Right atrium auricular region (tissue), 2 donors: Measurements from ENCODE around the gene KHNYN. TPM values are rescaled to one million over a fixed set of nuclear protein-coding genes. Genes with fewer than 3 reads are reported as not detected.

ENCODE experiments used
- DNase-seq: peaks from one replicate; pipeline ENCODE4 v3.0.0-alpha.2; 2019; ENCODE audit warnings: low spot score
- H3K27ac ChIP-seq, 2 donors: fragments of 200-600 bp; sonication (generic); 1 replicate in 1 of 2; 2 replicates in 1 of 2; pipeline ENCODE4 v1.5.1; 2016 to 2019
- H3K27me3 ChIP-seq, 2 donors: fragments of 200-600 bp; sonication (generic); one replicate each; pipeline versions ENCODE4 v1.5.1 to v1.6.0; 2017 to 2019
- H3K36me3 ChIP-seq: fragments of 200-600 bp; sonication (generic); one replicate; pipeline ENCODE4 v1.5.1; 2016
- H3K4me1 ChIP-seq, 2 donors: fragments of 200-600 bp; sonication (generic); one replicate each; pipeline versions ENCODE4 v1.5.1 to v1.6.0; 2017 to 2019
- H3K4me3 ChIP-seq, 2 donors: fragments of 200-600 bp; sonication (generic); 1 replicate in 1 of 2; 2 replicates in 1 of 2; pipeline ENCODE4 v1.5.1; 2017 to 2019; ENCODE audit warnings: mild to moderate bottlenecking in 1 of 2, moderate library complexity in 1 of 2
- H3K9me3 ChIP-seq, 2 donors: fragments of 200-600 bp; sonication (generic); one replicate each; pipeline ENCODE4 v1.5.1; 2019
- CTCF ChIP-seq, 2 donors: fragments of 200-600 bp; sonication (generic); IDR thresholded peaks; one replicate each; pipeline ENCODE4 v1.5.1; 2019; ENCODE audit warnings: antibody characterized with exemption in 2 of 2
- total RNA-seq, 2 donors: library from RNA; depleted of rRNA; stranded (reverse); fragments of >200 nt; gene quantifications; one replicate each; pipeline ENCODE4 v1.1.0, GENCODE V29; 2016

Gene KHNYN
- total RNA-seq, 2 donors from 2014 or later, result 16.3 to 23.0 TPM

GRCh38 chr14:24411443-24412389 lies 18.0 kb upstream of the KHNYN start:
- TF ChIP-seq CTCF (IDR thresholded peaks at IDR 0.05), result peak; percentile 36 to 65
- DNase-seq, result peak; percentile 78
- H3K27me3 ChIP-seq, result no peaks in the 10 kb centered on the region
- H3K4me3 ChIP-seq, result no peak overlapping the region
- H3K9me3 ChIP-seq, result no peaks in the 10 kb centered on the region
- H3K27ac ChIP-seq, result no peak overlapping the region
- H3K4me1 ChIP-seq, result no peaks in the 10 kb centered on the region
- peaks cover 23% of the 10 kb centered on the region for H3K36me3 ChIP-seq

- Histone ChIP-seq H3K4me1 (peaks cover 0 to 6% of the 10 kb centered on the region in 2 donors), H3K9me3 (no peaks in the 10 kb centered on the region), H3K36me3 (peaks cover 12% of the 10 kb centered on the region), H3K27ac (no peak overlapping the region), H3K4me3 (no peak overlapping the region), H3K27me3 (no peaks in the 10 kb centered on the region)
- DNase-seq, result no peak
- no peak for TF ChIP-seq CTCF (IDR thresholded peaks at IDR 0.05)
Observed at GRCh38 chr14:24414077-24414476, 15.7 kb upstream of the KHNYN start.

- no peak for TF ChIP-seq CTCF (IDR thresholded peaks at IDR 0.05)
- Histone ChIP-seq H3K4me1 (peaks cover 0 to 6% of the 10 kb centered on the region in 2 donors), H3K9me3 (no peaks in the 10 kb centered on the region), H3K27ac (no peak overlapping the region), H3K36me3 (peaks cover 6% of the 10 kb centered on the region), H3K4me3 (no peak overlapping the region), H3K27me3 (no peaks in the 10 kb centered on the region)
- DNase-seq, result no peak
Observed at GRCh38 chr14:24414732-24415420, 14.9 kb upstream of the KHNYN start.

DNA sequence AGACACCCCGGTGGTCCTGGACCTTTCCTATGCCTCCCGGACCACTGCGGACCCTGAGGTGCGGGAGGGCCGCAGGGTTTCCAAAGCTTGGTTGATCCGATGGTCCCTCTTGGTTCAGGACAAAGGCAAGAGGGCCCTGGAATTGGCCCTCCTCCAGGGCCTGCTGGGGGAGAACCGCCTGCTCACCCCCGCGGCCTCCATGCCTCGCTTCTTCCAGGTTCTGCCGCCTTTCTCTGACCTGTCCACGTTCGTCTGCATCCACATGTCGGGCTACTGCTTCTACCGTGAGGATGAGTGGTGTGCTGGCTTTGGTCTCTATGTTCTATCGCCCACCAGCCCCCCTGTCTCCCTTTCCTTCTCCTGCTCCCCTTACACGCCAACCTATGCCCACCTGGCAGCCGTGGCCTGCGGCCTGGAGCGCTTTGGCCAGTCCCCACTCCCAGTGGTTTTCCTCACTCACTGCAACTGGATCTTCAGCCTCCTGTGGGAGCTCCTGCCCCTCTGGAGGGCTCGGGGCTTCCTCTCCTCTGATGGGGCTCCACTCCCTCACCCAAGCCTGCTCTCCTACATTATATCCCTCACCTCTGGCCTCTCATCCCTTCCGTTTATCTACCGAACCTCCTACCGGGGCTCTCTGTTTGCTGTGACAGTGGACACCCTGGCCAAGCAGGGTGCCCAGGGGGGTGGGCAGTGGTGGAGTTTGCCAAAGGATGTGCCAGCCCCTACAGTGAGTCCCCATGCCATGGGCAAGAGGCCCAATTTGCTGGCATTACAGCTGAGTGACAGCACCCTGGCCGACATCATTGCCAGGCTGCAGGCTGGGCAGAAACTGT lies 14.1 kb upstream of the KHNYN start:
- Histone ChIP-seq H3K27ac (no peak overlapping the region), H3K9me3 (no peaks in the 10 kb centered on the region), H3K36me3 (peaks cover 6% of the 10 kb centered on the region), H3K4me3 (no peak overlapping the region), H3K27me3 (no peaks in the 10 kb centered on the region), H3K4me1 (peaks cover 0 to 6% of the 10 kb centered on the region in 2 donors)
- no peak for TF ChIP-seq CTCF (IDR thresholded peaks at IDR 0.05)
- no peak for DNase-seq

DNA sequence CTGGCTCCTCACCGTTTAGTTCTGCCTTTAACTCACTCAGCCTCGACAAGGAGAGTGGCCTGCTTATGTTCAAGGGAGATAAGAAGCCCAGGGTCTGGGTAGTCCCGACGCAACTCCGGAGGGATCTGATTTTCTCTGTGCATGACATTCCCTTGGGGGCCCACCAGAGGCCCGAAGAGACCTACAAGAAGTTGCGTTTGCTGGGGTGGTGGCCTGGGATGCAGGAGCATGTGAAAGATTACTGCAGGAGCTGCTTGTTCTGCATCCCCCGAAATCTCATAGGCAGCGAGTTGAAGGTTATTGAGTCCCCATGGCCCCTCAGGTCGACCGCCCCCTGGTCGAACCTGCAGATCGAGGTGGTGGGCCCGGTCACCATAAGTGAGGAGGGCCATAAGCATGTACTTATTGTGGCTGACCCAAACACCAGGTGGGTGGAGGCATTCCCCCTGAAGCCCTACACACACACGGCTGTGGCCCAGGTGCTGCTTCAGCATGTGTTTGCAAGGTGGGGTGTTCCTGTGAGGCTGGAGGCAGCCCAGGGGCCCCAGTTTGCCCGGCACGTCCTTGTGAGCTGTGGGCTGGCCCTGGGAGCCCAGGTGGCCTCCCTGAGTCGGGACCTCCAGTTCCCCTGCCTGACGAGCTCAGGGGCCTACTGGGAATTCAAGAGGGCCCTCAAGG lies 13.4 kb upstream of the KHNYN start:
- no peak for DNase-seq
- H3K27me3 ChIP-seq, result no peaks in the 10 kb centered on the region
- peaks cover 6% of the 10 kb centered on the region for H3K36me3 ChIP-seq
- H3K9me3 ChIP-seq, result no peaks in the 10 kb centered on the region
- H3K27ac ChIP-seq, result no peak overlapping the region
- TF ChIP-seq CTCF (IDR thresholded peaks at IDR 0.05), result no peak
- H3K4me1 ChIP-seq, result peaks cover 0 to 6% of the 10 kb centered on the region in 2 donors
- H3K4me3 ChIP-seq, result no peak overlapping the region
